Neural cell (in vitro differentiated cells): ENCODE measurements around the gene SLC22A16. TPM values are rescaled to one million over a fixed set of nuclear protein-coding genes. Genes with fewer than 3 reads are reported as not detected.

Experiments
- H2AFZ ChIP-seq: fragments of 200-600, 300-800 bp; sonication (generic), shearing (Covaris generic); 2 replicates; pipeline ENCODE4 v1.6.0; 2014; ENCODE audit warnings: low read depth, mild to moderate bottlenecking, antibody characterized with exemption, low read length, moderate library complexity
- H3F3A ChIP-seq: fragments of 200-600 bp; shearing (Covaris generic); 2 replicates; pipeline ENCODE4 v1.6.1; 2016; ENCODE audit warnings: mild to moderate bottlenecking, moderate library complexity, mixed read lengths, antibody characterized with exemption, low read length; ENCODE audit not compliant: insufficient read depth, poor library complexity, severe bottlenecking
- H3K27ac ChIP-seq: fragments of 200-600, 300-800 bp; sonication (generic), shearing (Covaris generic); 2 replicates; pipeline ENCODE4 v1.5.1; 2014; ENCODE audit warnings: mild to moderate bottlenecking, low read length, moderate library complexity
- H3K27me3 ChIP-seq: fragments of 300-800, 200-600 bp; sonication (generic), shearing (Covaris generic); 2 replicates; pipeline ENCODE4 v1.6.0; 2014; ENCODE audit warnings: mild to moderate bottlenecking, low read depth, low read length, moderate library complexity; ENCODE audit not compliant: insufficient read depth
- H3K36me3 ChIP-seq: fragments of 300-800, 200-600 bp; sonication (generic), shearing (Covaris generic); 2 replicates; pipeline ENCODE4 v1.5.1; 2014; ENCODE audit warnings: mild to moderate bottlenecking, antibody characterized with exemption, low read length, moderate library complexity; ENCODE audit not compliant: insufficient read depth
- H3K4me2 ChIP-seq: fragments of 300-800, 200-600 bp; sonication (generic), shearing (Covaris generic); 2 replicates; pipeline ENCODE4 v1.6.0; 2014; ENCODE audit warnings: mild to moderate bottlenecking, low read length
- H3K4me3 ChIP-seq: fragments of 300-800, 200-600 bp; sonication (generic), shearing (Covaris generic); 2 replicates; pipeline ENCODE4 v1.5.1; 2014; ENCODE audit warnings: mild to moderate bottlenecking, low read length, moderate library complexity
- H3K79me2 ChIP-seq: fragments of 200-600 bp; shearing (Covaris generic); replicated peaks from 2 replicates; pipeline ENCODE4 v1.6.0; 2014; ENCODE audit warnings: mild to moderate bottlenecking, low read length, moderate library complexity; ENCODE audit not compliant: insufficient read depth
- H3K9ac ChIP-seq: fragments of 300-800, 200-600 bp; sonication (generic), shearing (Covaris generic); 2 replicates; pipeline ENCODE4 v1.6.1; 2016; ENCODE audit warnings: mild to moderate bottlenecking, low read length, mixed read lengths
- H3K9me2 ChIP-seq: fragments of 200-600 bp; shearing (Covaris generic); 2 replicates; pipeline ENCODE4 v1.6.1; 2016; ENCODE audit warnings: mild to moderate bottlenecking, low read length, mixed read lengths; ENCODE audit not compliant: insufficient read depth
- H3K9me3 ChIP-seq: fragments of 200-600, 300-800 bp; sonication (generic), shearing (Covaris generic); 2 replicates; pipeline ENCODE4 v1.6.1; 2016; ENCODE audit warnings: mild to moderate bottlenecking, mixed run types, low read length, moderate library complexity, mixed read lengths
- H4K20me1 ChIP-seq: fragments of 200-600 bp; shearing (Covaris generic); 2 replicates; pipeline ENCODE4 v1.6.1; 2016; ENCODE audit warnings: mild to moderate bottlenecking, mixed run types; ENCODE audit not compliant: insufficient read depth
- EZH2 ChIP-seq: fragments of 200-600, 300-800 bp; shearing (Covaris generic), sonication (generic); IDR thresholded peaks from 2 replicates; pipeline ENCODE4 v1.6.1; 2014; ENCODE audit warnings: antibody characterized with exemption, low read length, borderline replicate concordance, mild to moderate bottlenecking; ENCODE audit not compliant: insufficient read depth, poor library complexity, severe bottlenecking
- MXI1 ChIP-seq: fragments of 450-650 bp; conservative IDR thresholded peaks from 2 replicates; pipeline ENCODE4 v1.6.1; 2014; ENCODE audit warnings: antibody characterized with exemption, mild to moderate bottlenecking; ENCODE audit not compliant: poor library complexity, severe bottlenecking
- RAD21 ChIP-seq: fragments of 450-650 bp; conservative IDR thresholded peaks from 2 replicates; pipeline ENCODE4 v1.6.1; 2014; ENCODE audit warnings: antibody characterized with exemption, mild to moderate bottlenecking, moderate library complexity
- SMC3 ChIP-seq: fragments of 450-650 bp; conservative IDR thresholded peaks from 2 replicates; pipeline ENCODE4 v1.6.1; 2014; ENCODE audit warnings: antibody characterized with exemption, mild to moderate bottlenecking, moderate library complexity; ENCODE audit not compliant: poor library complexity
- TAF1 ChIP-seq: IDR thresholded peaks from 2 replicates; pipeline ENCODE4 v1.6.1; 2012; ENCODE audit warnings: low read depth
- polyA plus RNA-seq: library from polyadenylated mRNA; depleted of rRNA; stranded (reverse); fragments of >200 nt; gene quantifications from 2 replicates; pipeline ENCODE4 v1.2.3, GENCODE V29; 2014
- TF ChIP-seq, protein P1 (sequence below): fragments of 450-650 bp; IDR thresholded peaks from 2 replicates; pipeline ENCODE4 v1.5.1; 2014; ENCODE audit warnings: antibody characterized with exemption, mild to moderate bottlenecking, moderate library complexity; ENCODE audit not compliant: poor library complexity, severe bottlenecking
- TF ChIP-seq, protein P2 (sequence below): IDR thresholded peaks from 2 replicates; pipeline ENCODE4 v1.6.1; 2012; ENCODE audit warnings: borderline replicate concordance

The SLC22A16 gene
- polyA plus RNA-seq, 1 donor from 2014 or later = not detected

DNA sequence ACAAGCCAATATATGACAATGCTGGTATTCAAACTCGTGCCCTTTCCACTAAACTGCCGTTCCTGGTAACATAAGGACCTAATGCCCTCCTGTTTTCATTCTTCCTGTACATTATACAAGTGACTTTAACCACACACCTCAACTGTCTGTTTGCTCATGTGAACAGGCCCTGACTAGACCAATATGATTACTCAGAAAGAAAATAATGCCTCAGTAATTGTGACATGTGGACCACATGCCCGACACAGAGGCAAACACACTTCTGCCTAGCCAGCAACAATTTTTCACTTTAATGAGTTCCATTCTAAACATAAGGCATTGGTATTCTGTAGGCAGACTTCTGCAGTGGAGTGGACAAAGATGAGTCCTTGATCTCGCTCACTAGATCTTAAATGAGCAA lies 30.0 kb downstream of the SLC22A16 start:
- H3K27me3 ChIP-seq = no peaks in the 10 kb centered on the region
- H3K4me3 ChIP-seq = no peak overlapping the region
- H3K36me3 ChIP-seq = no peaks in the 10 kb centered on the region
- H3K9ac ChIP-seq = no peak overlapping the region
- no peak overlapping the region for H3K4me2 ChIP-seq
- H3K79me2 ChIP-seq = no peaks in the 10 kb centered on the region
- no peaks in the 10 kb centered on the region for H3K9me2 ChIP-seq
- no peaks in the 10 kb centered on the region for H4K20me1 ChIP-seq
- H3F3A ChIP-seq = no peaks in the 10 kb centered on the region
- H3K9me3 ChIP-seq = no peaks in the 10 kb centered on the region
- no peak for TF ChIP-seq RAD21
- TF ChIP-seq, protein P1, sequence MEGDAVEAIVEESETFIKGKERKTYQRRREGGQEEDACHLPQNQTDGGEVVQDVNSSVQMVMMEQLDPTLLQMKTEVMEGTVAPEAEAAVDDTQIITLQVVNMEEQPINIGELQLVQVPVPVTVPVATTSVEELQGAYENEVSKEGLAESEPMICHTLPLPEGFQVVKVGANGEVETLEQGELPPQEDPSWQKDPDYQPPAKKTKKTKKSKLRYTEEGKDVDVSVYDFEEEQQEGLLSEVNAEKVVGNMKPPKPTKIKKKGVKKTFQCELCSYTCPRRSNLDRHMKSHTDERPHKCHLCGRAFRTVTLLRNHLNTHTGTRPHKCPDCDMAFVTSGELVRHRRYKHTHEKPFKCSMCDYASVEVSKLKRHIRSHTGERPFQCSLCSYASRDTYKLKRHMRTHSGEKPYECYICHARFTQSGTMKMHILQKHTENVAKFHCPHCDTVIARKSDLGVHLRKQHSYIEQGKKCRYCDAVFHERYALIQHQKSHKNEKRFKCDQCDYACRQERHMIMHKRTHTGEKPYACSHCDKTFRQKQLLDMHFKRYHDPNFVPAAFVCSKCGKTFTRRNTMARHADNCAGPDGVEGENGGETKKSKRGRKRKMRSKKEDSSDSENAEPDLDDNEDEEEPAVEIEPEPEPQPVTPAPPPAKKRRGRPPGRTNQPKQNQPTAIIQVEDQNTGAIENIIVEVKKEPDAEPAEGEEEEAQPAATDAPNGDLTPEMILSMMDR = no peak
- no peak overlapping the region for H3K27ac ChIP-seq
- no peak overlapping the region for H2AFZ ChIP-seq

DNA sequence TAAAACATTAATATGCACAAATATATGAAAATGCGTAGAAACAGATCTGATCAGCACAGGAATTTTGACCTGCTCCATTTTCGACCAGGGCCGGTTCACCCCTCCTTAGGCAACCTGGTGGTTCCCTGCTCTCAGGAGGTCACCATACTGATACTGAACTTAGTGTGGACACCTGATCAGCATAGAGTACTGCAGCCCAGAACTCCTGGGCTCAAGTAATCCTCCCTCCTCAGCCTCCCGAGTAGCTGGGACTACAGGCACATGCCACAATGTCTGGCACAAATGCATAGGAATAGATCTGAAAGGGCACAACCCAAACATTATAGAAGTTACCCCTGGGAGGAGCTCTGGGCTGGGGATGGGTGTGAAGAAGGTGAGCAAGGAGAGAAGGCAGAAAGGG lies 36.4 kb downstream of the SLC22A16 start:
- Histone ChIP-seq H3K79me2 (no peaks in the 10 kb centered on the region), H3K27me3 (no peaks in the 10 kb centered on the region), H3K9me3 (no peaks in the 10 kb centered on the region), H3K36me3 (no peaks in the 10 kb centered on the region), H2AFZ (no peak overlapping the region), H3F3A (no peaks in the 10 kb centered on the region), H3K4me3 (no peak overlapping the region), H3K9ac (no peak overlapping the region), H3K27ac (no peak overlapping the region), H4K20me1 (no peaks in the 10 kb centered on the region), H3K9me2 (no peaks in the 10 kb centered on the region), H3K4me2 (no peak overlapping the region)
- no peak for TF ChIP-seq SMC3
- no peak for TF ChIP-seq RAD21
- no peak for TF ChIP-seq MXI1
- TF ChIP-seq, protein P2, sequence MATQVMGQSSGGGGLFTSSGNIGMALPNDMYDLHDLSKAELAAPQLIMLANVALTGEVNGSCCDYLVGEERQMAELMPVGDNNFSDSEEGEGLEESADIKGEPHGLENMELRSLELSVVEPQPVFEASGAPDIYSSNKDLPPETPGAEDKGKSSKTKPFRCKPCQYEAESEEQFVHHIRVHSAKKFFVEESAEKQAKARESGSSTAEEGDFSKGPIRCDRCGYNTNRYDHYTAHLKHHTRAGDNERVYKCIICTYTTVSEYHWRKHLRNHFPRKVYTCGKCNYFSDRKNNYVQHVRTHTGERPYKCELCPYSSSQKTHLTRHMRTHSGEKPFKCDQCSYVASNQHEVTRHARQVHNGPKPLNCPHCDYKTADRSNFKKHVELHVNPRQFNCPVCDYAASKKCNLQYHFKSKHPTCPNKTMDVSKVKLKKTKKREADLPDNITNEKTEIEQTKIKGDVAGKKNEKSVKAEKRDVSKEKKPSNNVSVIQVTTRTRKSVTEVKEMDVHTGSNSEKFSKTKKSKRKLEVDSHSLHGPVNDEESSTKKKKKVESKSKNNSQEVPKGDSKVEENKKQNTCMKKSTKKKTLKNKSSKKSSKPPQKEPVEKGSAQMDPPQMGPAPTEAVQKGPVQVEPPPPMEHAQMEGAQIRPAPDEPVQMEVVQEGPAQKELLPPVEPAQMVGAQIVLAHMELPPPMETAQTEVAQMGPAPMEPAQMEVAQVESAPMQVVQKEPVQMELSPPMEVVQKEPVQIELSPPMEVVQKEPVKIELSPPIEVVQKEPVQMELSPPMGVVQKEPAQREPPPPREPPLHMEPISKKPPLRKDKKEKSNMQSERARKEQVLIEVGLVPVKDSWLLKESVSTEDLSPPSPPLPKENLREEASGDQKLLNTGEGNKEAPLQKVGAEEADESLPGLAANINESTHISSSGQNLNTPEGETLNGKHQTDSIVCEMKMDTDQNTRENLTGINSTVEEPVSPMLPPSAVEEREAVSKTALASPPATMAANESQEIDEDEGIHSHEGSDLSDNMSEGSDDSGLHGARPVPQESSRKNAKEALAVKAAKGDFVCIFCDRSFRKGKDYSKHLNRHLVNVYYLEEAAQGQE = no peak
- no peak for TF ChIP-seq TAF1

DNA sequence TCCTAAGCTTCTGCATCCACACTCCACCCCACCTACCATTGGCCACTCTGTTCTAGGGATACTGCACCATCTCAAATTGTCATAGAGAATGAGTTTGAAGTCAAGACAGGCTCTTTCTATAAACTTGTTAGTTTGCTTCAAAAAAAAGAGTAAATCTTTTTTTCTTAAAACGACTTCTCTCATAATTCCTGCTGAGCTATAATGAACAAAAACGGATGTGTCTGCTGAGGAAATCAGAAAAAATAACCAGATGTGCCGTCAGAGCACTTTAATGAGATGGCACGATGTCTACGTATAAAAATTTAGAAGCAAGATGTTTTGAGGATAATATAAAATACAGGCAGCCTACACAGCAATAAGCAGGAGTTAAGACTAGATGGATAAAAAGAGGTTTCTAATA lies 37.1 kb downstream of the SLC22A16 start:
- Histone ChIP-seq H3K4me2 (no peak overlapping the region), H2AFZ (no peak overlapping the region), H3K9ac (no peak overlapping the region), H3K4me3 (no peak overlapping the region), H3K36me3 (no peaks in the 10 kb centered on the region), H3F3A (no peaks in the 10 kb centered on the region), H3K79me2 (no peaks in the 10 kb centered on the region), H3K27ac (no peak overlapping the region), H3K27me3 (no peaks in the 10 kb centered on the region), H3K9me3 (no peaks in the 10 kb centered on the region), H4K20me1 (no peaks in the 10 kb centered on the region), H3K9me2 (no peaks in the 10 kb centered on the region)
- TF ChIP-seq TAF1 (no peak), MXI1 (no peak), SMC3 (no peak), RAD21 (no peak), EZH2 (no peak)
- TF ChIP-seq, protein P2 = no peak
- TF ChIP-seq, protein P1 = no peak
